ENCODE data around the gene IGF2BP3.

IGF2BP3 gene

GRCh38 chr7:23295401-23295697, 174.9 kb downstream of the IGF2BP3 start:
- no peak for DNase-seq (ENCODE audit: low read depth in 2 of 2)

DNA sequence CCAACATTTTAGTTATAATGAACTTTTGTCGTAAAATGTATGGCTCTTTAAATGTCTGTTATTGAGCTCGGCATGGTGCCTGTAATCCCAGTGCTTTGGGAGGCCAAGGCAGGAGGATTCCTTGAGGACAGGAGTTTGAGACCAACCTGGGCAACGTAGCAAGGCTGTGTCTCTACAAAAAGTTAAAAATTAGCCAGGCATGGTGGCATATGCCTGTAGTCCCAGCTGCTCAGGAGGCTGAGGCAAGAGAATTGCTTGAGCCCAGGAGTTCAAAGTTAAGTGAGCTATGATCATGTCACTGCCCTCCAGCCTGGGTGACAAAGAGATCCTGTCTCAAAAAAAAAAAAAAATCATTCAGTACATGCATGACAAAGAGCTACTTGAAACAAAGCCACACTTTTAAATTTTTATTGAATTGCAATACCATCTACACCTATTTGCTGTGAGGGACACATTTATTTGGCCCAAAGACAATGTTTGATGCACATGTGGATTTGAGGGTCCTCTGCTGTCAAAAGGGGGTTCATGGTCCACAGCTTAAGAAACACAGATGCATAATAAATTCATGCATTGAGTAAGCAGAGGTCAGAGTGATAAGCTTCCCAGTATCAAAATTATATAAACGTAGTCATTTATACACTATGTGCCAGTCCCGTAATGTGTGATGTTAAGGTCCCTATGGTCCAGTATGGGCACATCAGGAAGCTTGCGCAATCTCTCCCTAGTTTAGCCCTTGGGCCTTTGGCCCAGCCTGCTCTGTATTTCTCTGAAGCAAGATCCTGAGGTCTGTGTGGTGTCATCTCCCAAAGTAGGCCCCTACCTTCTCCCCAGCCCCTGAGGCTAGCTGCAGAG, 175.5 kb downstream of the IGF2BP3 start:
- no peak for DNase-seq (ENCODE audit: low read depth in 2 of 2)

- DNase-seq (ENCODE audit: low read depth in 2 of 2), result no peak
Measured at GRCh38 chr7:23293500-23294073, 176.7 kb downstream of the IGF2BP3 start.

GRCh38 chr7:23292623-23293022, 177.7 kb downstream of the IGF2BP3 start:
- DNase-seq (ENCODE audit: low read depth in 2 of 2), result no peak

DNA sequence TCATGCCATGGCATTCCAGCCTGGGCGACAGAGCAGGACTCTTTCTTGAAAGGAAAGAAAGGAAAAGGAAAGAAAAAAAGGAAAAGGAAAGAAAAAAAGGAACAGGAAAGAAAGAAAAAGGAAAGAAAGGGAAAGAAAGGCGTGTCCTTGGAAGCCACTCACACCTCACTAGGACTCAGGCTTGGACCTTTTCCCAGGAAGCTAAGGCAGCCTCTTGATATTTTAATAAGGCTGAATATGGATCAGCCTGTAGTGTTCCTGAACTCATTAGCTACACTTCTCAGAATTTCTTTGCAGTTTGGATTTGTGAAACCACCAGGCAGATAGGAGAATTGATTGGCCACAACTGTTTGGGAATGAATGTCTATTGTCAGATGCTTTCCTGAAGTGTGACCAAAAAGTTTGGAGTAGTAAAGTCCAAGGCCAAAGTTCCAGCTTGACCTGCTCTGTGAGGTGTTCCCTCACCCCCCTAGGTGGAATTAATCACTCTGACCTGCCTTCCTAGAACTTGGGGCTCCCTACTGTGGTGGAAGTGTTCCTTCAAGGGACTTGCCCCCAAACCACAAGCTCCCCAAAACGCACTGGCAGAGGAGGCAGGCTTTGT, 178.2 kb downstream of the IGF2BP3 start:
- DNase-seq (ENCODE audit: low read depth in 2 of 2), result no peak

- no peak for DNase-seq (ENCODE audit: low read depth in 2 of 2)
Measured at GRCh38 chr7:23290993-23291392, 179.3 kb downstream of the IGF2BP3 start.

- no peak for DNase-seq (ENCODE audit: low read depth in 2 of 2)
Measured at GRCh38 chr7:23287612-23288011, 182.7 kb downstream of the IGF2BP3 start.

GRCh38 chr7:23285657-23286646, 184.3 kb downstream of the IGF2BP3 start:
- DNase-seq (ENCODE audit: low read depth in 2 of 2), result no peak

- no peak for DNase-seq (ENCODE audit: low read depth in 2 of 2)
Measured at GRCh38 chr7:23284871-23285270, 185.4 kb downstream of the IGF2BP3 start.

DNA sequence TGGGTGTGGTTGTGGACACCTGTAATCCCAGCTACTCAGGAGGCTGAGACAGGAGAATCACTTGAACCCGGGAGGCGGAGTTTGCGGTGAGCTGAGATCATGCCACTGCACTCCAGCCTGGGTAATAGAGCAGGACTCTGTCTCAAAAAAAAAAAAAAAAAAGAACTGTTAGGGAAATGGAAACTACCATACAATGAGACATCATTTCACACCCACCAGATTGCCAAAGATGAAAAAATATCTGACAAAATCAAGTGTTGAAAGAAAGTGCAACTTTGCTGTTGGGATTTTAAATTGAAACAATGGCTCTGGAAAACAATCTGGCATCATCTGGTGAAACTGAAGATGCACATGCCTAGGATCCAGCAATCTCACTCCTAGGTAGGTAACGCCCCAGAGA, 187.2 kb downstream of the IGF2BP3 start:
- no peak for DNase-seq (ENCODE audit: low read depth in 2 of 2)

- no peak for DNase-seq (ENCODE audit: low read depth in 2 of 2)
Measured at GRCh38 chr7:23279819-23280525, 190.3 kb downstream of the IGF2BP3 start.

DNA sequence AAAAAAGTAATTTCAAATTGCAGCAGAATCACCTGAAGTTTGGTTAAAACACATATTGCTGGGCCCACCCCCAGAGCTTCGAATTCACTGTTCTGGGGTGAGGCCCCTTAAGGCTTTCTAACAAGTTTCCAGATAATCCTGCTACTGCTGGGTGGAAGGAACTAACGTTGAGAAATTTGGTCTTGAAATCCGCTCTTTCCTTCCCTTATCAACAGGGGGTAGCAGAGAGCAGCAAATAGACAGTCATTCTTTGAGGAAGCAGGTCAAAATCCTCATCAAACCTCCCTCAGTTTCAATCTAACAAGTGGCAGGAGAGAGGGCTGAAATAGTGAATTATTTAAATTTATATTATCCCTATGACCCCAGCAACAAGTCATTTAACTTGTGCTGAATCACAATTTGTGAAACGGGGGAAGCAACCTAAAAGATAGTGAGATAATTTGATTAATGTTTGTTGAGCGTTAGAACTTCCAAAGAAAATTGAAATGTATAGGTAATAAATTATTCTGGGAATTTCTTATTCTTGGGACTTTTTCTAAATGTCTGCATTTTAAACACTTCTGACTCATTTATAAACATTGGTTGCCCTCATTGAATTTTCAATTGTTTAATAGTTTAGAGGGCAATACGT, 192.8 kb downstream of the IGF2BP3 start:
- DNase-seq (ENCODE audit: low read depth in 2 of 2), result no peak

- no peak for DNase-seq (ENCODE audit: low read depth in 2 of 2)
Measured at GRCh38 chr7:23276947-23277346, 193.3 kb downstream of the IGF2BP3 start.

GRCh38 chr7:23276376-23276775, 193.9 kb downstream of the IGF2BP3 start:
- no peak for DNase-seq (ENCODE audit: low read depth in 2 of 2)

- no peak for DNase-seq (ENCODE audit: low read depth in 2 of 2)
Measured at GRCh38 chr7:23275912-23276311, 194.4 kb downstream of the IGF2BP3 start.

DNA sequence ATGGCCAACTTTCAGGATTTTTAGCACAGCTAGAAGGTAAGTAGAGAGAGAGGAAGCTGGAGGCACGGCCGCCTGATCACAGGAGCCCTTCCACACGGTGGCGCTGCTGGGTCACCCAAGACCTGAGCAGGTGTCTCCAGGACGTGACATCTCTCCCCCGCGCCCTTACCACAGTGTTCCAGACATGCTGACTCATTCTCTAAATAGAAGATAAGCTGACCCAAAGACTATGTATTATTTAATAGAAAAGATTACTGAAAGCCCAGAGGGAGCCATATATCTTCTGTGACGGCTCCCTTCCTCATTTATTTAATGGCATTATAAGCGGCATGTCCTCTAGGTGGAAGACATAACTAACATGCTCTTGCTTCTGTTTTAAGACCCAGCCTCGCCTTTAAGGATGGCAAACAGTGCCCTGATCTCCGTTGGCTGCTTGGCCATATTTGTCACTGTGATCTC, 197.1 kb downstream of the IGF2BP3 start:
- peak; percentile 72 to 86 for DNase-seq (ENCODE audit: low read depth in 2 of 2)

- no peak for DNase-seq (ENCODE audit: low read depth in 2 of 2)
Measured at GRCh38 chr7:23272275-23272674, 198.0 kb downstream of the IGF2BP3 start.

DNA sequence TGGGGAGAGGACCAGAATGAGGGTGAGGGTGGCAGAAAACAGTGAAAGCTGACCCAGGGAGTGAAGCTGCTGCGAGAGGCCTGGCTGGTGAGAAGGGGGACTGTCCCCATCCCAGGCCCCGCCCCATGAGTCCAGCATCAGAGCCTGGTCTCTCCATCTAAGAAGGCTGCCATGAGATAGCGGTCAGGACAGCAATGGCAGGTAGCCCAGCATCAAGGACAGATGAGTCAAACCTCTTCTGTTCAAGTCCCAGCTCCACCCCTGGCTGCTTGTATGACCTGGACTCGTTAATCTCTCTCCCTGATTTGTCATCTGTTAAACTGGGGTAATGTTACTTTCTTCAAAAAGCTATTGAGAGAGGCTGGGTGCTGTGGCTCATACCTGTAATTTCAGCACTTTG, 201.5 kb downstream of the IGF2BP3 start:
- no peak for DNase-seq (ENCODE audit: low read depth in 2 of 2)

DNA sequence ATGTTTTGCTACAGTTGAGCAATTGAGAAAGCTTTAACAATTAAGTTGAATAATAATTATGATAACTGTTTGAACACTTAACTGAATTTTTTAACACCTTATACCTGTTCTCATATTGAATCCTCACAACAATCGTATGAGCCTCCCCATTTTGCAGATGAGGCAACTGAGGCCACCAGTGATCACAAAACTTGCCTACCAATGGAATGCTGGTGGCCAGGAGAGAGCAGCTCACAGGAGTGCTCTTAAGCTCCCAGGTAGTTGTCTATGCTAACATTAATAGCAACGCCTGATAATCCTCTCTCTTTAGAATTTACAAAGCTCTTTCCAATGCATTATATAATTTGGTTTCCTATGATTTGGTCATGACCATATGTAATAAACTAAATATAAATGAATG, 202.1 kb downstream of the IGF2BP3 start:
- no peak for DNase-seq (ENCODE audit: low read depth in 2 of 2)

- DNase-seq (ENCODE audit: low read depth in 2 of 2), result no peak
Measured at GRCh38 chr7:23267357-23267756, 202.9 kb downstream of the IGF2BP3 start.

GRCh38 chr7:23266918-23267317, 203.4 kb downstream of the IGF2BP3 start:
- DNase-seq (ENCODE audit: low read depth in 2 of 2), result no peak

Measured in stimulated activated CD8-positive, alpha-beta memory T cell treated with anti-CD3 and anti-CD28 coated beads, Interleukin-2, amount 100 ng/mL, for 1 hour (primary cell).